Esophagus squamous epithelium (tissue), 5 donors: ENCODE results near the gene ATPAF2. TPM values are rescaled to one million over a fixed set of nuclear protein-coding genes. Genes with fewer than 3 reads are reported as not detected.

Source experiments
- DNase-seq: peaks from one replicate; lab custom pipeline; 2025; lab: John Stamatoyannopoulos, UW
- H3K27ac ChIP-seq, 4 donors: fragments of 200-600 bp; sonication (generic); one replicate each; pipeline ENCODE4 v1.5.1; 2016 to 2019; ENCODE audit warnings: mild to moderate bottlenecking in 1 of 4
- H3K27me3 ChIP-seq, 4 donors: fragments of 200-600 bp; sonication (generic); 1 replicate in 3 of 4; 2 replicates in 1 of 4; pipeline versions ENCODE4 v1.5.1 to v1.6.0; 2017 to 2021; ENCODE audit warnings: antibody characterized with exemption in 1 of 4
- H3K36me3 ChIP-seq, 3 donors: fragments of 200-600 bp; sonication (generic); one replicate each; pipeline ENCODE4 v1.5.1; 2016 to 2019
- H3K4me1 ChIP-seq, 3 donors: fragments of 200-600 bp; sonication (generic); one replicate each; pipeline ENCODE4 v1.5.1; 2017 to 2019
- H3K4me3 ChIP-seq, 4 donors: fragments of 200-600 bp; sonication (generic); 1 replicate in 3 of 4; 2 replicates in 1 of 4; pipeline ENCODE4 v1.5.1; 2016 to 2019; ENCODE audit warnings: mild to moderate bottlenecking in 2 of 4, moderate library complexity in 1 of 4
- H3K9me3 ChIP-seq, 3 donors: fragments of 200-600 bp; sonication (generic); one replicate each; pipeline ENCODE4 v1.5.1; 2016 to 2019
- CTCF ChIP-seq, 6 experiments: fragments of 450-650 bp in 4 of 6; fragments of 200-600 bp in 2 of 6; sonication (generic) in 2 of 6; IDR thresholded peaks; one replicate each; pipeline ENCODE4 v1.5.1; 2016 to 2019; ENCODE audit warnings: antibody characterized with exemption in 6 of 6, mild to moderate bottlenecking in 4 of 6, moderate library complexity in 4 of 6
- POLR2A ChIP-seq, 4 donors: fragments of 450-650 bp; IDR thresholded peaks; one replicate each; pipeline ENCODE4 v1.6.1; 2017; ENCODE audit warnings: antibody characterized with exemption in 4 of 4, mild to moderate bottlenecking in 4 of 4, moderate library complexity in 3 of 4
- WGBS, 2 donors: methylation state at CpG; one replicate each; pipeline ENCODE4 v1.1.5; 2018; 5-methylcytosine and 5-hydroxymethylcytosine counted together
- intact Hi-C: fragments of 100-400 bp; cut with DNase I; formaldehyde crosslinking; loops from one replicate; pipeline ENCODE4 v1.15.0; 2022
- total RNA-seq, 4 donors: library from RNA; depleted of rRNA; stranded (reverse); fragments of >200 nt; gene quantifications; one replicate each; pipeline ENCODE4 v1.1.0, GENCODE V29; 2016
- donor health status: DM: yes; HTN: yes; CAD: no.

The ATPAF2 gene
- total RNA-seq, 4 donors from 2014 or later: 15.8 to 26.9 (median 20.7) TPM

- TF ChIP-seq POLR2A (IDR thresholded peaks at IDR 0.05) (no peak), CTCF (IDR thresholded peaks at IDR 0.05) (no peak)
- 92 to 95% methylated on average over 6 of the region's 6 CpGs for WGBS, 2 donors
- no peak overlapping the region for H3K27ac ChIP-seq
- peaks cover 5 to 95% (median 24%) of the 10 kb centered on the region in 3 donors for H3K36me3 ChIP-seq
- intact Hi-C loops: no loop called here
- H3K9me3 ChIP-seq: no peaks in the 10 kb centered on the region
- no peaks in the 10 kb centered on the region for H3K27me3 ChIP-seq
- no peaks in the 10 kb centered on the region for H3K4me1 ChIP-seq
- H3K4me3 ChIP-seq: no peak overlapping the region
- no peak for DNase-seq
Observed at GRCh38 chr17:18055597-18055996, 16.6 kb upstream of the ATPAF2 start.

- DNase-seq: no peak
- H3K27ac ChIP-seq: no peak overlapping the region
- intact Hi-C loops: no loop called here
- H3K4me1 ChIP-seq: peaks cover under 1 to 19% (median 10%) of the 10 kb centered on the region in 3 donors
- peaks cover 0 to 65% (median 0%) of the 10 kb centered on the region in 3 donors for H3K36me3 ChIP-seq
- 74 to 88% methylated on average over 3 of the region's 3 CpGs for WGBS, 2 donors
- no peaks in the 10 kb centered on the region for H3K27me3 ChIP-seq
- no peak for TF ChIP-seq CTCF (IDR thresholded peaks at IDR 0.05)
- TF ChIP-seq POLR2A (IDR thresholded peaks at IDR 0.05): no peak
- H3K9me3 ChIP-seq: no peaks in the 10 kb centered on the region
- H3K4me3 ChIP-seq: no peak overlapping the region
Observed at GRCh38 chr17:18045691-18046350, 6.9 kb upstream of the ATPAF2 start.

- Histone ChIP-seq H3K9me3 (no peaks in the 10 kb centered on the region), H3K36me3 (peaks cover 0 to 55% (median 0%) of the 10 kb centered on the region in 3 donors), H3K4me1 (peaks cover 10 to 31% (median 18%) of the 10 kb centered on the region in 3 donors), H3K27me3 (no peaks in the 10 kb centered on the region), H3K27ac (no peak overlapping the region), H3K4me3 (no peak overlapping the region)
- 80 to 81% methylated on average over 3 of the region's 3 CpGs for WGBS, 2 donors
- TF ChIP-seq CTCF (IDR thresholded peaks at IDR 0.05): no peak
- TF ChIP-seq POLR2A (IDR thresholded peaks at IDR 0.05): no peak
- no peak for DNase-seq
- intact Hi-C loops: no loop called here
Observed at GRCh38 chr17:18044609-18045008, 5.6 kb upstream of the ATPAF2 start.

GRCh38 chr17:18043491-18043890 is 4.5 kb upstream of the ATPAF2 start:
- Histone ChIP-seq H3K9me3 (no peaks in the 10 kb centered on the region), H3K4me3 (no peak overlapping the region), H3K27ac (no peak overlapping the region), H3K4me1 (peaks cover 10 to 33% (median 18%) of the 10 kb centered on the region in 3 donors), H3K27me3 (no peaks in the 10 kb centered on the region), H3K36me3 (peaks cover 0 to 46% (median 0%) of the 10 kb centered on the region in 3 donors)
- TF ChIP-seq POLR2A (IDR thresholded peaks at IDR 0.05) (no peak), CTCF (IDR thresholded peaks at IDR 0.05) (peak in 1 of 6 experiments; percentile 31)
- 36 to 84% methylated on average over 1 of the region's 1 CpG for WGBS, 2 donors
- intact Hi-C loops: no loop called here
- DNase-seq: no peak

GRCh38 chr17:18042983-18043382 is 4.0 kb upstream of the ATPAF2 start:
- DNase-seq: no peak
- Histone ChIP-seq H3K27me3 (no peaks in the 10 kb centered on the region), H3K4me3 (no peak overlapping the region), H3K4me1 (peaks cover 10 to 38% (median 23%) of the 10 kb centered on the region in 3 donors), H3K9me3 (no peaks in the 10 kb centered on the region), H3K36me3 (peaks cover 0 to 41% (median 0%) of the 10 kb centered on the region in 3 donors), H3K27ac (no peak overlapping the region)
- intact Hi-C loops: no loop called here
- TF ChIP-seq POLR2A (IDR thresholded peaks at IDR 0.05): no peak
- no peak for TF ChIP-seq CTCF (IDR thresholded peaks at IDR 0.05)
- WGBS, 2 donors: 81 to 90% methylated on average over 8 of the region's 8 CpGs
